Measurements from ENCODE around the gene DNLZ.

DNA sequence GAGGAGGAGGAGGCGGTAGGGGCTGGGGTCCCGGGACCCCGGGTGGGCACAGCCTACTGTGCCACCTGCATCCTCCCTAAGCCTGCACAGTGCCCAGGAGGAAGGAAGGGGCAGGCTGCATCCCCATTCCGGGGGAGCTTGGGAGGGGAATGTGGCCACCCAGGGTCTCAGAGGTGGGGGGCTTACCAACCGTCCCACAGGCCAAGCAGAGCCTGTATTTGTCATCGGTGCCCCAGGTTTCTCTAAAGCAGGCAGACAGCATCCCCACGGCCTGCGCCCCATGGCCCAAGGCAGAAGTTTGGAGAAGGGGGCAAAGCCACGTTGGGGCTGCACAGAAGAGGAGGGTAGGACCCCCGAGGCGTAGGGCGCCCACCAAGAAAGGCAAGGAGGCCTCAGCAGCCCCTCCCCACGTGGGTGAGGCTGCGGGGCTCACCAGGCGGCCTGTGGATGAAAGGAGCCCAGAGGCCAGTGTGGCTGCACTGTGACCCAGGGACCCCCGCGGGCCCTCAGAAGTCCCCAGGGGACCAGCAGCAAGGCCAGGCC, 36.7 kb downstream of the DNLZ start:
- TF ChIP-seq, protein P1, sequence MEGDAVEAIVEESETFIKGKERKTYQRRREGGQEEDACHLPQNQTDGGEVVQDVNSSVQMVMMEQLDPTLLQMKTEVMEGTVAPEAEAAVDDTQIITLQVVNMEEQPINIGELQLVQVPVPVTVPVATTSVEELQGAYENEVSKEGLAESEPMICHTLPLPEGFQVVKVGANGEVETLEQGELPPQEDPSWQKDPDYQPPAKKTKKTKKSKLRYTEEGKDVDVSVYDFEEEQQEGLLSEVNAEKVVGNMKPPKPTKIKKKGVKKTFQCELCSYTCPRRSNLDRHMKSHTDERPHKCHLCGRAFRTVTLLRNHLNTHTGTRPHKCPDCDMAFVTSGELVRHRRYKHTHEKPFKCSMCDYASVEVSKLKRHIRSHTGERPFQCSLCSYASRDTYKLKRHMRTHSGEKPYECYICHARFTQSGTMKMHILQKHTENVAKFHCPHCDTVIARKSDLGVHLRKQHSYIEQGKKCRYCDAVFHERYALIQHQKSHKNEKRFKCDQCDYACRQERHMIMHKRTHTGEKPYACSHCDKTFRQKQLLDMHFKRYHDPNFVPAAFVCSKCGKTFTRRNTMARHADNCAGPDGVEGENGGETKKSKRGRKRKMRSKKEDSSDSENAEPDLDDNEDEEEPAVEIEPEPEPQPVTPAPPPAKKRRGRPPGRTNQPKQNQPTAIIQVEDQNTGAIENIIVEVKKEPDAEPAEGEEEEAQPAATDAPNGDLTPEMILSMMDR (IDR thresholded peaks at IDR 0.05; ENCODE audit: low read depth, low read length, poor library complexity, severe bottlenecking): no peak
- TF ChIP-seq EZH2phosphoT487 (IDR thresholded peaks at IDR 0.05; ENCODE audit: borderline replicate concordance, low read length): no peak
